ENCODE results near the gene CSF3R.

CSF3R gene

DNA sequence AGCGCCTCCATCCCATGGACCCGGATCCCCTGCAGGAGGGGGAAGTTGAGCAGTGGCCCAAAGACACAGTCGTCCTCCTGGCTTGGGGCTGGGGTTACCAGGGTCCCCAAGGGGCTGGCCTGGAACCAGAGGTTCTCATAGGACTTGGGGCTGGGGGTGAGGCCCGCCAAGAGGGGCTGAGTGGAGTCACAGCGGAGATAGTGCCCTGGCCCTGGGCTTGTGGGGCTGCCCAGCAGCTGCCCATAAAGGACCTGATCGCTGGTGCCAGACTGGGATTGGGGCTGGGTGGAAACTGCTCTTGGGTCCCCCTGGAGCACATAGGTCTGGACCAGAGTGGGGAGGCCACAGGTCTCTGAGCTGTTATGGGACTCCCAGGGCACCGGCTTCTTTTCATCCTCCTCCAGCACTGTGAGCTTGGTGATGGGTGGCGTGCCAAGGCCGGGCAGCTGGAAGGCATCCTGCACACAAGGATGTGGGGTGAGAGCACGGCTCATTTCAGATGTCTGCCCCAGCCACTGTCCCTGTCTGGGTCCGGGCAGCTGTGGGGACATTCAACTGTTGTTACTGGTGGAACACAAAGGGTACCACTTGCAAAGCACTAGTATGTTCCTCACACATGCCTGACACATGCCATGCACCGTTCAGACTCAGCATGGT, 16.2 kb downstream of the CSF3R start:
- Histone ChIP-seq H3K9me3 (ENCODE audit: insufficient read depth, low read depth, low read length) (no peaks in the 10 kb centered on the region), H3K4me1 (ENCODE audit: insufficient read depth, low read length) (peaks cover 13% of the 10 kb centered on the region; the same call in 1 of the 2 replicates), H3K4me3 (ENCODE audit: low read length) (no peak overlapping the region), H3K27ac (ENCODE audit: low read depth, low read length) (no peak overlapping the region), H3K27me3 (ENCODE audit: insufficient read depth, low read length) (peaks cover 45% of the 10 kb centered on the region), H3K36me3 (ENCODE audit: insufficient read depth, low read length) (peaks cover 10% of the 10 kb centered on the region), H3K9ac (ENCODE audit: low read depth, low read length) (no peak overlapping the region)
- WGBS: 87% methylated on average over 12 of the region's 12 CpGs

- WGBS: 27% methylated on average over 4 of the region's 4 CpGs
- Histone ChIP-seq H3K4me1 (ENCODE audit: insufficient read depth, low read length) (peaks cover 13% of the 10 kb centered on the region; the same call in 1 of the 2 replicates), H3K9ac (ENCODE audit: low read depth, low read length) (no peak overlapping the region), H3K36me3 (ENCODE audit: insufficient read depth, low read length) (peaks cover 17% of the 10 kb centered on the region), H3K9me3 (ENCODE audit: insufficient read depth, low read depth, low read length) (no peaks in the 10 kb centered on the region), H3K27ac (ENCODE audit: low read depth, low read length) (no peak overlapping the region), H3K27me3 (ENCODE audit: insufficient read depth, low read length) (peaks cover 45% of the 10 kb centered on the region), H3K4me3 (ENCODE audit: low read length) (no peak overlapping the region)
Observed at GRCh38 chr1:36465731-36466369, 16.9 kb downstream of the CSF3R start.

DNA sequence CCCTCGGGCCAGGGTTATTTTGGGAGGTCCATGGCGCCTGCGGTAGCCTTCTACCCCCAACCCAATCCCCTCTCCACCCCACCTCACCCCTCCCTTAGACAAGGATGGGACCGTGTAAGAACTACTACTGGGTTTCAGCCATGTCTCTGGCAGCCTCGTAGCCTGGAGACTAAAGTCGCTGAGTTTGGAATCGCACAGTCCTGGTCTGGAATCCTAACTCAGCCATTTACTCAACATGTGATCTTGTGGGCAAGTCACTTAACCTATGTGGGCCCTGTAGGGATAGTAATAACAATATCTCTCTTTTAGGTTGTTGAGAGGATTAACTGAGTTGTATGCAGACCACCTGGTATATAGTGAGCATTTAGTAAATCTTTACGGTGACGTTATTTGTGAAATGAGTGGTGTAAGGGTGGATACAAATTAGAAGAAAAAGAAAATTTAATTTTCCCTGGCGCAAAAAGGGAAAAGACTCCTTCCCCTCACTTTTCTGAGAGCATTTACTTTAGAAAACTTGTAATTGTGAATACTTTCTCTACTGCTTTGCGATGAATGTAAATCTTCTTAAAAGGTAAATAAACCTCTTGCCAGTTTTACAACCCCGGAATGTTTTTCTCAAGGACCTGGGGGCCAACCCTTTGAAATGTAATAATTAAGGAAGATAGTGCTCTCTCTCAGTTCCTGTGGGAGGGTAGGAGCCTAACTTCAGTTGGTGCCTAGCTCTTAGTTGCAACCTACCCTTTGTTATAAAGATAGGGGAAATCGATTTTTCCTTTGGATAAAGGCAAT, 17.9 kb downstream of the CSF3R start:
- Histone ChIP-seq H3K4me1 (ENCODE audit: insufficient read depth, low read length) (peaks cover 13% of the 10 kb centered on the region; the same call in 1 of the 2 replicates), H3K27me3 (ENCODE audit: insufficient read depth, low read length) (peaks cover 45% of the 10 kb centered on the region), H3K9ac (ENCODE audit: low read depth, low read length) (peak overlapping the region; percentile 92), H3K4me3 (ENCODE audit: low read length) (peak overlapping the region; percentile 73), H3K36me3 (ENCODE audit: insufficient read depth, low read length) (peaks cover 26% of the 10 kb centered on the region), H3K9me3 (ENCODE audit: insufficient read depth, low read depth, low read length) (no peaks in the 10 kb centered on the region), H3K27ac (ENCODE audit: low read depth, low read length) (peak overlapping the region; percentile 86)
- 5% methylated on average over 11 of the region's 13 CpGs for WGBS

- under 1% methylated on average over 65 of the region's 65 CpGs for WGBS
- H3K27ac ChIP-seq (ENCODE audit: low read depth, low read length): peak within 1 kb of the TSS; percentile 86
- no peaks in the 10 kb centered on the region for H3K9me3 ChIP-seq (ENCODE audit: insufficient read depth, low read depth, low read length)
- H3K36me3 ChIP-seq (ENCODE audit: insufficient read depth, low read length): peaks cover 33% of the 10 kb centered on the region
- peaks cover 39% of the 10 kb centered on the region for H3K27me3 ChIP-seq (ENCODE audit: insufficient read depth, low read length)
- H3K9ac ChIP-seq (ENCODE audit: low read depth, low read length): peak within 1 kb of the TSS; percentile 92
- H3K4me3 ChIP-seq (ENCODE audit: low read length): peak within 1 kb of the TSS; percentile 73
- peaks cover 13% of the 10 kb centered on the region; the same call in 1 of the 2 replicates for H3K4me1 ChIP-seq (ENCODE audit: insufficient read depth, low read length)
Observed at GRCh38 chr1:36463803-36464604, 18.7 kb downstream of the CSF3R start, which contains the start of gene MRPS15. TSS of gene MRPS15 (minus strand) at chr1:36464384. CDS start at chr1:36464275, 109 bp downstream.

GRCh38 chr1:36463463-36463802, 19.3 kb downstream of the CSF3R start:
- Histone ChIP-seq H3K9me3 (ENCODE audit: insufficient read depth, low read depth, low read length) (no peaks in the 10 kb centered on the region), H3K27me3 (ENCODE audit: insufficient read depth, low read length) (peaks cover 34% of the 10 kb centered on the region), H3K9ac (ENCODE audit: low read depth, low read length) (peak overlapping the region; percentile 92), H3K27ac (ENCODE audit: low read depth, low read length) (peak overlapping the region; percentile 86), H3K4me3 (ENCODE audit: low read length) (peak overlapping the region; percentile 73), H3K36me3 (ENCODE audit: insufficient read depth, low read length) (peaks cover 39% of the 10 kb centered on the region), H3K4me1 (ENCODE audit: insufficient read depth, low read length) (peaks cover 13% of the 10 kb centered on the region; the same call in 1 of the 2 replicates)
- WGBS: 6% methylated on average over 6 of the region's 6 CpGs

- H3K36me3 ChIP-seq (ENCODE audit: insufficient read depth, low read length): peaks cover 76% of the 10 kb centered on the region
- 94% methylated on average over 3 of the region's 3 CpGs for WGBS
- no peak overlapping the region for H3K9ac ChIP-seq (ENCODE audit: low read depth, low read length)
- no peaks in the 10 kb centered on the region for H3K27me3 ChIP-seq (ENCODE audit: insufficient read depth, low read length)
- H3K27ac ChIP-seq (ENCODE audit: low read depth, low read length): no peak overlapping the region
- no peaks in the 10 kb centered on the region for H3K9me3 ChIP-seq (ENCODE audit: insufficient read depth, low read depth, low read length)
- no peaks in the 10 kb centered on the region for H3K4me1 ChIP-seq (ENCODE audit: insufficient read depth, low read length)
- no peak overlapping the region for H3K4me3 ChIP-seq (ENCODE audit: low read length)
Observed at GRCh38 chr1:36458910-36459309, 23.8 kb downstream of the CSF3R start.

- Histone ChIP-seq H3K4me3 (ENCODE audit: low read length) (no peak overlapping the region), H3K27me3 (ENCODE audit: insufficient read depth, low read length) (no peaks in the 10 kb centered on the region), H3K4me1 (ENCODE audit: insufficient read depth, low read length) (no peaks in the 10 kb centered on the region), H3K27ac (ENCODE audit: low read depth, low read length) (no peak overlapping the region), H3K9me3 (ENCODE audit: insufficient read depth, low read depth, low read length) (no peaks in the 10 kb centered on the region), H3K36me3 (ENCODE audit: insufficient read depth, low read length) (peaks cover 76% of the 10 kb centered on the region), H3K9ac (ENCODE audit: low read depth, low read length) (no peak overlapping the region)
- WGBS: 89% methylated on average over 5 of the region's 5 CpGs
Observed at GRCh38 chr1:36457691-36458090, 25.0 kb downstream of the CSF3R start.

DNA sequence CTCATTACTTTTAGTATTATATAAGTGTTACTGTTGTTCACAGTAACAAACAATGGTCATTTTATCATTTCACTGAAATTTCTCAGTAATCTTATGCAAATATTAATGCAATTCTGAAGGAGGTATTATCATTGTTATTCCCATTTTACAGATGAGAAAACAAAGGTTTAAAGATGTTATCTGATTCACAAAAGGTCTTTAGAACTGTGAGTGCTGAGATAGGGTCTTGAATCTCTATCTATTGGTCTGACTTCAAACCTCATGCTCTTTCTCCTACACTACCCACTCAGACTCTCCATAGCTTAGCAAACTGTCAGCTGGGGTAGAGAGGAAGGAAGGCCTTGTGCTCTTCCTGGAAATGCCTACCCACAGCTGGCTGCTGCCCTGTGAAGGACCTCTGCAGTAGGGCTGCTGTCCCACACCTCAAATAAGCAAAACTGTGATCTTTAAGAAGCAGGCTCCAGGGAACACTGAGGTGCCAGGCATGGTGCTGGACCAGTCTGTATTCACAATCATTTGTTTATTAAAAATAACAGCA, 26.3 kb downstream of the CSF3R start:
- Histone ChIP-seq H3K27ac (ENCODE audit: low read depth, low read length) (no peak overlapping the region), H3K4me1 (ENCODE audit: insufficient read depth, low read length) (no peaks in the 10 kb centered on the region), H3K4me3 (ENCODE audit: low read length) (no peak overlapping the region), H3K27me3 (ENCODE audit: insufficient read depth, low read length) (no peaks in the 10 kb centered on the region), H3K36me3 (ENCODE audit: insufficient read depth, low read length) (peaks cover 65% of the 10 kb centered on the region), H3K9me3 (ENCODE audit: insufficient read depth, low read depth, low read length) (no peaks in the 10 kb centered on the region), H3K9ac (ENCODE audit: low read depth, low read length) (no peak overlapping the region)

GRCh38 chr1:36455386-36455785, 27.3 kb downstream of the CSF3R start:
- WGBS: 93% methylated on average over 1 of the region's 1 CpG
- Histone ChIP-seq H3K4me3 (ENCODE audit: low read length) (no peak overlapping the region), H3K4me1 (ENCODE audit: insufficient read depth, low read length) (no peaks in the 10 kb centered on the region), H3K9ac (ENCODE audit: low read depth, low read length) (no peak overlapping the region), H3K36me3 (ENCODE audit: insufficient read depth, low read length) (peaks cover 55% of the 10 kb centered on the region), H3K9me3 (ENCODE audit: insufficient read depth, low read depth, low read length) (no peaks in the 10 kb centered on the region), H3K27me3 (ENCODE audit: insufficient read depth, low read length) (no peaks in the 10 kb centered on the region), H3K27ac (ENCODE audit: low read depth, low read length) (no peak overlapping the region)

DNA sequence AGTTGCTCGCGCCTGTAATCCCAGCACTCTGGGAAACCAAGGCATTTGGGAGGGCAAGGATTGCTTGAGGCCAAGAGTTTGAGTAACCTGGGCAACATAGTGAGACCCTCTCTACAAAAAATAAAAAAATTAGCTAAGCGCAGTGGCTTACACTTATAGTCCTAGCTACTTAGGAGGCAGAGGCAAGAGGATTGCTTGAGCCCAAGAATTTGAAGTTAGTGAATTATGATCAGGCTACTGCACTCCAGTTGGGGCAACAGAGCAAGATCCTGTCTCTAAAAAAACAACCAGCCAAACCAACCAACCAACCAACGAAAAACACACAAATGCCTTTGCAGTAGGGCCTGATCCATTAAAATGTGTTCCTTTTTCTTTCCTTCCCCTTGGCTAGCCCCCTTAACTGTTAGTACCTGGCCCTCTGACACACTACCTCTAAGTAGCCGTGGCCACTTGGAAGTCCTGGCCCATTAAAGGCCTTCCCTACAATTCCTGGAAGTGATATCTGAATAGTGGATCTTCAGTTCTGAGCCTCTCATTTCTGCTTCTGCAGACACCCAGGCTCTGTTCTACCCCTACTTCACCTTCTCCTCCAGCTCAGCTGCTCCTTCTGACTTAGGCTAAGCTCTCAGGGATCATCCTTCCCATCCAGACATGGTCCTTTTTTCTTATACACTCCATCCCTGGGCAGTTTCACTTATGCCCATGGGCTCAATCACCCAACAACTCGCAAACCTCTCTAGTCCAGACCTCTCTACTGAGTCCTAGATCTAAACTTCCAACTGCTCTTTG, 28.9 kb downstream of the CSF3R start:
- 97% methylated on average over 6 of the region's 6 CpGs for WGBS
- H3K27ac ChIP-seq (ENCODE audit: low read depth, low read length): no peak overlapping the region

More for the DNA sequence above, 28.9 kb downstream of the CSF3R start:
- Histone ChIP-seq H3K9ac (ENCODE audit: low read depth, low read length) (no peak overlapping the region), H3K27me3 (ENCODE audit: insufficient read depth, low read length) (no peaks in the 10 kb centered on the region), H3K36me3 (ENCODE audit: insufficient read depth, low read length) (peaks cover 40% of the 10 kb centered on the region), H3K4me1 (ENCODE audit: insufficient read depth, low read length) (no peaks in the 10 kb centered on the region), H3K9me3 (ENCODE audit: insufficient read depth, low read depth, low read length) (no peaks in the 10 kb centered on the region), H3K4me3 (ENCODE audit: low read length) (no peak overlapping the region)
